EL (cell line): ENCODE data around the gene TRAF3IP3.

Experiments used
- DNase-seq: peaks from one replicate; pipeline ENCODE4 v3.0.0-alpha.2; 2016

TRAF3IP3 gene

GRCh38 chr1:209755926-209756614, at the start of gene TRAF3IP3:
TRAF3IP3 (plus strand) TSS chr1:209756053; CDS start chr1:209760040, 3,987 bp downstream.
- no peak for DNase-seq

GRCh38 chr1:209706622-209707021, 49.2 kb upstream of the TRAF3IP3 start:
- DNase-seq = no peak

- DNase-seq = peak; percentile 29
These were observed 48.5 kb upstream of the TRAF3IP3 start for GRCh38 chr1:209707308-209707707.

- DNase-seq = no peak
These were observed 47.6 kb upstream of the TRAF3IP3 start for GRCh38 chr1:209708297-209708696.

GRCh38 chr1:209710093-209710492, 45.8 kb upstream of the TRAF3IP3 start:
- peak; percentile 21 for DNase-seq

- DNase-seq = no peak
These were observed 45.0 kb upstream of the TRAF3IP3 start for GRCh38 chr1:209710847-209711246.

GRCh38 chr1:209714338-209714737, 41.5 kb upstream of the TRAF3IP3 start:
- no peak for DNase-seq

- DNase-seq = no peak
These were observed 40.5 kb upstream of the TRAF3IP3 start for GRCh38 chr1:209715314-209715713.

- no peak for DNase-seq
These were observed 38.0 kb upstream of the TRAF3IP3 start for GRCh38 chr1:209717818-209718217.

- DNase-seq = no peak
These were observed 35.5 kb upstream of the TRAF3IP3 start for GRCh38 chr1:209720326-209720725.

- DNase-seq = no peak
These were observed 35.0 kb upstream of the TRAF3IP3 start for GRCh38 chr1:209720826-209721225.

GRCh38 chr1:209721323-209721722, 34.5 kb upstream of the TRAF3IP3 start:
- DNase-seq = no peak

GRCh38 chr1:209723265-209723664, 32.6 kb upstream of the TRAF3IP3 start:
- DNase-seq = no peak

GRCh38 chr1:209723756-209724693, 31.8 kb upstream of the TRAF3IP3 start:
- no peak for DNase-seq

- no peak for DNase-seq
These were observed 28.6 kb upstream of the TRAF3IP3 start for GRCh38 chr1:209727286-209727685.

- no peak for DNase-seq
These were observed 28.1 kb upstream of the TRAF3IP3 start for GRCh38 chr1:209727785-209728184.

GRCh38 chr1:209728466-209728865, 27.4 kb upstream of the TRAF3IP3 start:
- no peak for DNase-seq

- no peak for DNase-seq
These were observed 26.4 kb upstream of the TRAF3IP3 start for GRCh38 chr1:209729436-209729835.

- DNase-seq = no peak
These were observed 23.1 kb upstream of the TRAF3IP3 start for GRCh38 chr1:209732725-209733124.

- peak; percentile 9 for DNase-seq
These were observed 22.3 kb upstream of the TRAF3IP3 start for GRCh38 chr1:209733409-209734192.

- no peak for DNase-seq
These were observed 19.2 kb upstream of the TRAF3IP3 start for GRCh38 chr1:209736490-209737117.

GRCh38 chr1:209737118-209737505, 18.7 kb upstream of the TRAF3IP3 start:
- no peak for DNase-seq

- no peak for DNase-seq
These were observed 17.6 kb upstream of the TRAF3IP3 start for GRCh38 chr1:209738270-209738669.
